SHP77 (cell line): ENCODE results near the gene RUFY3.
"Not testable (repeated sequence)": the region's sequence is repeated elsewhere in the genome, so short reads cannot be mapped to it uniquely, and the experiment has no call there.

Source experiments
- DNase-seq, 2 experiments: peaks; one replicate each; lab custom pipeline; 2025; lab: John Stamatoyannopoulos, UW

Gene RUFY3

GRCh38 chr4:70737409-70737808 is 15.6 kb downstream of the RUFY3 start:
- no peak for DNase-seq

GRCh38 chr4:70739496-70740337 is 18.0 kb downstream of the RUFY3 start:
- no peak for DNase-seq

GRCh38 chr4:70741867-70742658 is 20.3 kb downstream of the RUFY3 start:
- no peak for DNase-seq

- DNase-seq, result no peak
These were observed 22.0 kb downstream of the RUFY3 start for GRCh38 chr4:70743731-70744130.

- no peak for DNase-seq
These were observed 24.5 kb downstream of the RUFY3 start for GRCh38 chr4:70746179-70746839.

- DNase-seq, result no peak
These were observed 26.1 kb downstream of the RUFY3 start for GRCh38 chr4:70747874-70748273.

- no peak for DNase-seq
These were observed 27.5 kb downstream of the RUFY3 start for GRCh38 chr4:70749313-70749712.

GRCh38 chr4:70752236-70752635 is 30.5 kb downstream of the RUFY3 start:
- no peak for DNase-seq

- DNase-seq, result no peak
These were observed 31.9 kb downstream of the RUFY3 start for GRCh38 chr4:70753630-70754029.

GRCh38 chr4:70754470-70754869 is 32.7 kb downstream of the RUFY3 start:
- no peak for DNase-seq

- DNase-seq, result no peak
These were observed 33.4 kb downstream of the RUFY3 start for GRCh38 chr4:70754990-70755688.

GRCh38 chr4:70759126-70759525 is 37.4 kb downstream of the RUFY3 start:
- no peak for DNase-seq

- DNase-seq, result no peak
These were observed 37.9 kb downstream of the RUFY3 start for GRCh38 chr4:70759627-70760026.

GRCh38 chr4:70760662-70761061 is 38.9 kb downstream of the RUFY3 start:
- no peak for DNase-seq

GRCh38 chr4:70761276-70761816 is 39.6 kb downstream of the RUFY3 start:
- DNase-seq, result no peak

GRCh38 chr4:70765368-70765767 is 43.6 kb downstream of the RUFY3 start:
- no peak for DNase-seq

- no peak for DNase-seq
These were observed 46.7 kb downstream of the RUFY3 start for GRCh38 chr4:70768301-70768948.

GRCh38 chr4:70769396-70769795 is 47.6 kb downstream of the RUFY3 start:
- not testable (repeated sequence) for DNase-seq

GRCh38 chr4:70772929-70773555 is 51.3 kb downstream of the RUFY3 start:
- no peak for DNase-seq

- DNase-seq, result no peak
These were observed 57.2 kb downstream of the RUFY3 start for GRCh38 chr4:70778888-70779422.
